NT2/D1 (cell line): ENCODE data around the gene PATJ.

ENCODE experiments used
- SUZ12 ChIP-seq: IDR thresholded peaks from 2 replicates; pipeline ENCODE4 v1.6.1; 2011; ENCODE audit not compliant: insufficient read length, insufficient read depth; ENCODE audit errors: extremely low read depth
- YY1 ChIP-seq: IDR thresholded peaks from 2 replicates; pipeline ENCODE4 v1.6.1; 2011; ENCODE audit not compliant: insufficient read length, insufficient read depth
- ZNF274 ChIP-seq: IDR thresholded peaks from 2 replicates; pipeline ENCODE4 v1.6.1; 2011; ENCODE audit warnings: mild to moderate bottlenecking, low read depth, low read length

GRCh38 chr1:62012836-62013235, 270.6 kb downstream of the PATJ start:
- TF ChIP-seq YY1 (no peak), SUZ12 (no peak), ZNF274 (no peak)
